WTC11 (cell line): ENCODE data around the gene IKBKG. TPM values are rescaled to one million over a fixed set of nuclear protein-coding genes. Genes with fewer than 3 reads are reported as not detected.

Experiments
- ATAC-seq: fragments of 200-7000 bp; cut with Tn5 transposase; 2 replicates; pipeline ENCODE4 v1.10.0; 2021; ENCODE audit warnings: mild to moderate bottlenecking, moderate library complexity
- CTCF ChIA-PET: fragments of 300-600 bp; sonication (Branson Sonifier 250); formaldehyde crosslinking; loops from one replicate; lab custom pipeline; 2021; ENCODE audit warnings: antibody characterized with exemption; lab: Charles Lee
- POLR2A ChIA-PET: fragments of 350-600 bp; sonication (Branson Sonifier 250); formaldehyde crosslinking; loops from one replicate; lab custom pipeline; 2021; ENCODE audit warnings: antibody characterized with exemption; lab: Charles Lee
- DNase-seq: peaks from one replicate; pipeline ENCODE4 v3.0.0; 2021; ENCODE audit warnings: low spot score
- H3K27ac Mint-ChIP-seq: 2 replicates; pipeline ENCODE4 v1.8.0; 2021; ENCODE audit warnings: mixed read lengths
- H3K27me3 Mint-ChIP-seq: 2 replicates; pipeline ENCODE4 v1.8.0; 2021; ENCODE audit warnings: low read depth, mild to moderate bottlenecking, moderate library complexity, mixed read lengths
- H3K36me3 Mint-ChIP-seq: 2 replicates; pipeline ENCODE4 v1.8.0; 2021; ENCODE audit warnings: mixed read lengths
- H3K4me1 Mint-ChIP-seq: 2 replicates; pipeline ENCODE4 v1.8.0; 2022; ENCODE audit warnings: mixed read lengths
- H3K4me3 Mint-ChIP-seq: 2 replicates; pipeline ENCODE4 v1.8.0; 2021; ENCODE audit warnings: mild to moderate bottlenecking, moderate library complexity, mixed read lengths
- H3K9me3 Mint-ChIP-seq: 2 replicates; pipeline ENCODE4 v1.8.0; 2021; ENCODE audit warnings: mixed read lengths
- CBFB ChIP-seq: sonication (generic); formaldehyde crosslinking; IDR thresholded peaks from 2 replicates; pipeline ENCODE4 v1.8.1; 2022; ENCODE audit warnings: mild to moderate bottlenecking, low read depth, missing genetic modification reagents
- CREB1 ChIP-seq: sonication (generic); formaldehyde crosslinking; IDR thresholded peaks from 2 replicates; pipeline ENCODE4 v1.8.0; 2023; ENCODE audit warnings: mild to moderate bottlenecking, missing genetic modification reagents
- E2F1 ChIP-seq: sonication (generic); formaldehyde crosslinking; IDR thresholded peaks from 2 replicates; pipeline ENCODE4 v1.8.0; 2022; ENCODE audit warnings: mild to moderate bottlenecking, missing genetic modification reagents
- ERG ChIP-seq: fragments of 250-450 bp; sonication (Bioruptor Pico); IDR thresholded peaks from 2 replicates; pipeline ENCODE4 v1.8.0; 2021; ENCODE audit warnings: mild to moderate bottlenecking
- ESRRA ChIP-seq: sonication (generic); formaldehyde crosslinking; IDR thresholded peaks from 2 replicates; pipeline ENCODE4 v1.8.1; 2022; ENCODE audit warnings: mild to moderate bottlenecking, missing genetic modification reagents, borderline replicate concordance
- HMGA2 ChIP-seq: fragments of 250-450 bp; sonication (Bioruptor Pico); IDR thresholded peaks from 2 replicates; pipeline ENCODE4 v1.4.0; 2021; ENCODE audit warnings: mild to moderate bottlenecking, moderate library complexity
- HMGXB4 ChIP-seq: sonication (generic); formaldehyde crosslinking; IDR thresholded peaks from 2 replicates; pipeline ENCODE4 v1.8.1; 2023; ENCODE audit warnings: mild to moderate bottlenecking, moderate library complexity, missing genetic modification reagents
- JAZF1 ChIP-seq: fragments of 250-450 bp; sonication (Bioruptor Pico); IDR thresholded peaks from 2 replicates; pipeline ENCODE4 v1.9.0; 2021; ENCODE audit warnings: moderate library complexity, mild to moderate bottlenecking, inconsistent platforms
- NFATC4 ChIP-seq: fragments of 250-450 bp; sonication (Bioruptor Pico); IDR thresholded peaks from 2 replicates; pipeline ENCODE4 v1.9.0; 2021; ENCODE audit warnings: mild to moderate bottlenecking
- NR2C2 ChIP-seq: sonication (generic); formaldehyde crosslinking; IDR thresholded peaks from 2 replicates; pipeline ENCODE4 v1.8.0; 2022; ENCODE audit warnings: mild to moderate bottlenecking, missing genetic modification reagents
- OVOL2 ChIP-seq: fragments of 250-450 bp; sonication (Bioruptor Pico); IDR thresholded peaks from 2 replicates; pipeline ENCODE4 v1.9.0; 2021; ENCODE audit warnings: mild to moderate bottlenecking, borderline replicate concordance
- SMAD4 ChIP-seq: sonication (generic); formaldehyde crosslinking; IDR thresholded peaks from 2 replicates; pipeline ENCODE4 v1.8.0; 2022; ENCODE audit warnings: mild to moderate bottlenecking, missing genetic modification reagents
- SOX15 ChIP-seq: fragments of 250-450 bp; sonication (Bioruptor Pico); IDR thresholded peaks from 2 replicates; pipeline ENCODE4 v1.9.0; 2021; ENCODE audit warnings: mild to moderate bottlenecking
- ZNF138 ChIP-seq: sonication (generic); formaldehyde crosslinking; conservative IDR thresholded peaks from 2 replicates; pipeline ENCODE4 v1.8.1; 2022; ENCODE audit warnings: mild to moderate bottlenecking, moderate library complexity, missing genetic modification reagents
- ZNF232 ChIP-seq: sonication (generic); formaldehyde crosslinking; IDR thresholded peaks from 2 replicates; pipeline ENCODE4 v1.8.0; 2022; ENCODE audit warnings: mild to moderate bottlenecking, missing genetic modification reagents
- ZNF263 ChIP-seq: sonication (generic); formaldehyde crosslinking; IDR thresholded peaks from 2 replicates; pipeline ENCODE4 v1.8.1; 2022; ENCODE audit warnings: low read depth, mild to moderate bottlenecking, moderate library complexity, missing genetic modification reagents
- ZNF671 ChIP-seq: fragments of 250-450 bp; sonication (Bioruptor Pico); IDR thresholded peaks from 2 replicates; pipeline ENCODE4 v1.8.0; 2021; ENCODE audit warnings: mild to moderate bottlenecking
- ZSCAN18 ChIP-seq: fragments of 250-450 bp; sonication (Bioruptor Pico); IDR thresholded peaks from 2 replicates; pipeline ENCODE4 v2.1.2; 2022; ENCODE audit warnings: mild to moderate bottlenecking, moderate library complexity
- total RNA-seq: library from RNA; stranded (reverse); gene quantifications from 3 replicates; pipeline ENCODE4 v1.2.3, GENCODE V29; 2021
- TF ChIP-seq, protein P1 (sequence below): sonication (generic); formaldehyde crosslinking; IDR thresholded peaks from 2 replicates; pipeline ENCODE4 v1.8.0; 2022; ENCODE audit warnings: mild to moderate bottlenecking, missing genetic modification reagents
- TF ChIP-seq, protein P2 (sequence below): fragments of 250-450 bp; sonication (Bioruptor Pico); IDR thresholded peaks from 2 replicates; pipeline ENCODE4 v1.9.0; 2021; ENCODE audit warnings: mild to moderate bottlenecking

Gene IKBKG
- total RNA-seq, 1 experiment from 2014 or later, result 29.1 TPM

GRCh38 chrX:154508384-154508745 lies 39.1 kb upstream of the IKBKG start:
- Mint-ChIP-seq H3K4me3 (no peak overlapping the region), H3K4me1 (no peaks in the 10 kb centered on the region), H3K27me3 (no peaks in the 10 kb centered on the region), H3K27ac (no peak overlapping the region), H3K9me3 (no peaks in the 10 kb centered on the region), H3K36me3 (peaks cover 15% of the 10 kb centered on the region)
- POLR2A ChIA-PET, result no interaction called here
- CTCF ChIA-PET, result no interaction called here
- no peak for ATAC-seq
- TF ChIP-seq SOX15 (CRISPR knock-in tag), result no peak
- no peak for DNase-seq

- DNase-seq (no peak), ATAC-seq (no peak)
- Mint-ChIP-seq H3K36me3 (peaks cover 15% of the 10 kb centered on the region), H3K4me1 (no peaks in the 10 kb centered on the region), H3K27ac (no peak overlapping the region), H3K9me3 (no peaks in the 10 kb centered on the region), H3K4me3 (no peak overlapping the region), H3K27me3 (no peaks in the 10 kb centered on the region; the same call in 1 of the 2 replicates)
- ChIA-PET CTCF (no interaction called here), POLR2A (no interaction called here)
- TF ChIP-seq ESRRA (CRISPR knock-in tag) (no peak), SMAD4 (no peak), ERG (CRISPR knock-in tag) (no peak), NFATC4 (CRISPR knock-in tag) (no peak), ZNF138 (CRISPR knock-in tag) (no peak)
These were observed 38.0 kb upstream of the IKBKG start for GRCh38 chrX:154509455-154509854.

DNA sequence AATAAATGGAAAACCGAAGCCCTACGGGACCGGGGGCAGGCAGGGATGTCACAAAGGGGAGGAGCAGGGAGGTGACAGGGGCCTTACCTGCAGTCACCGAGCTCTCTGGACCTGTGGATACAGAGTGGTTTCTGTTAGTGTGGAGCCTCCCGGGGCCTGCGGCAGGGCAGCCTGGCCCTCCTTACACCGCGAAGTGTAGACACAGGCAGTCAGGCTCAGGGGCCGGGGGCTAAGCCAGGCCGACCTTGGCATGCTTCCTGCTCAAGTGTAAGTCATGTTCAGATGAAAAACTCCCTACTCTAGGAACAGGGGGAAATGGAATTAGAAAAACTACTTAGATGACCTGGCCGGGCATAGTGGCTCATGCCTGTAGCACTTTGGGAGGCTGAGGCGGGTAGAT lies 35.7 kb upstream of the IKBKG start:
- CTCF ChIA-PET, result no interaction called here

DNA sequence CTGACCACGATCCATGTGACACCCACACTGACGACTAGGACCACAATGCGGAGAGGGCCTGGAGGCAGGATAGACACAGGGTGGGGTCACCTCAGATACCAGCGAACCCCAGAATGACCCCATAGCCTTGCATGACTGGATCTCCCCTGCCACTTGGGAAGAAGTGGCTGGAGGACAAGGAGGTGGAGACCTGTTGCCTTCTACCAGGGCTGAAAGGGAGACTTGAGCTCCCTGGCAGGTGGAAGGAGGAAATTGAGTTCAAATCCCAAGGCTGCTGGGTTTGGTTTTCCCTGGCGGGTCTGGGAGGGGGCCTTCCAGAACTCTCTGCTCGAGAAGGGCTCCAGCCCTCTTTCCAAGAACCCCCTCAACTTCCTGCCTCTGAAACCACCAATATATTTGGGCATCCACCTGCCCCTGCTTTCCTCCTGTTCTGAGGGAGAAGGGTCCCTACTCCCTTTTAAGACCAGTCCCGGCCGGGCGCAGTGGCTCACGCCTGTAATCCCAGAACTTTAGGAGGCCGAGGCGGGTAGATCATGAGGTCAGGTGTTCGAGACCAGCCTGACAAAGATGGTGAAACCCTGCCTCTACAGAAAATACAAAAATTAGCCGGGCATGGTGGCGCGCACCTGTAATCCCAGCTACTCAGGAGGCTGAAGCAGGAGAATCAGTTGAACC lies 34.4 kb upstream of the IKBKG start:
- DNase-seq, result no peak
- Mint-ChIP-seq H3K9me3 (no peaks in the 10 kb centered on the region), H3K27ac (no peak overlapping the region), H3K4me1 (peaks cover 11% of the 10 kb centered on the region), H3K4me3 (no peak overlapping the region), H3K36me3 (peaks cover 15% of the 10 kb centered on the region), H3K27me3 (peaks cover under 1% of the 10 kb centered on the region; the same call in 1 of the 2 replicates)
- ChIA-PET POLR2A (no interaction called here), CTCF (no interaction called here)
- ATAC-seq, result no peak
- no peak for TF ChIP-seq ZSCAN18 (CRISPR knock-in tag)
- no peak for TF ChIP-seq JAZF1 (CRISPR knock-in tag)
- TF ChIP-seq, protein P1, sequence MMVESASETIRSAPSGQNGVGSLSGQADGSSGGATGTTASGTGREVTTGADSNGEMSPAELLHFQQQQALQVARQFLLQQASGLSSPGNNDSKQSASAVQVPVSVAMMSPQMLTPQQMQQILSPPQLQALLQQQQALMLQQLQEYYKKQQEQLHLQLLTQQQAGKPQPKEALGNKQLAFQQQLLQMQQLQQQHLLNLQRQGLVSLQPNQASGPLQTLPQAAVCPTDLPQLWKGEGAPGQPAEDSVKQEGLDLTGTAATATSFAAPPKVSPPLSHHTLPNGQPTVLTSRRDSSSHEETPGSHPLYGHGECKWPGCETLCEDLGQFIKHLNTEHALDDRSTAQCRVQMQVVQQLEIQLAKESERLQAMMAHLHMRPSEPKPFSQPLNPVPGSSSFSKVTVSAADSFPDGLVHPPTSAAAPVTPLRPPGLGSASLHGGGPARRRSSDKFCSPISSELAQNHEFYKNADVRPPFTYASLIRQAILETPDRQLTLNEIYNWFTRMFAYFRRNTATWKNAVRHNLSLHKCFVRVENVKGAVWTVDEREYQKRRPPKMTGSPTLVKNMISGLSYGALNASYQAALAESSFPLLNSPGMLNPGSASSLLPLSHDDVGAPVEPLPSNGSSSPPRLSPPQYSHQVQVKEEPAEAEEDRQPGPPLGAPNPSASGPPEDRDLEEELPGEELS (CRISPR knock-in tag), result no peak
- TF ChIP-seq HMGXB4, result no peak
- no peak for TF ChIP-seq ZNF671 (CRISPR knock-in tag)

More for the DNA sequence above, 35.7 kb upstream of the IKBKG start:
- POLR2A ChIA-PET, result no interaction called here
- Mint-ChIP-seq H3K27ac (no peak overlapping the region), H3K4me1 (peaks cover 5% of the 10 kb centered on the region), H3K27me3 (no peaks in the 10 kb centered on the region; the same call in 1 of the 2 replicates)
- ATAC-seq, result no peak
- TF ChIP-seq ZNF263 (CRISPR knock-in tag), result no peak
- no peak for TF ChIP-seq OVOL2
- TF ChIP-seq HMGA2 (CRISPR knock-in tag), result no peak
- no peak for TF ChIP-seq E2F1
- TF ChIP-seq HMGXB4, result no peak
- TF ChIP-seq NR2C2 (CRISPR knock-in tag), result no peak
- no peak for TF ChIP-seq CREB1 (CRISPR knock-in tag)
- no peak for TF ChIP-seq CBFB (CRISPR knock-in tag)
- TF ChIP-seq, protein P2, sequence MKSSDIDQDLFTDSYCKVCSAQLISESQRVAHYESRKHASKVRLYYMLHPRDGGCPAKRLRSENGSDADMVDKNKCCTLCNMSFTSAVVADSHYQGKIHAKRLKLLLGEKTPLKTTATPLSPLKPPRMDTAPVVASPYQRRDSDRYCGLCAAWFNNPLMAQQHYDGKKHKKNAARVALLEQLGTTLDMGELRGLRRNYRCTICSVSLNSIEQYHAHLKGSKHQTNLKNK, result no peak
- no peak for TF ChIP-seq ZNF232 (CRISPR knock-in tag)
- TF ChIP-seq, all 79 proteins: peak for 0
- DNase-seq, result no peak
- Mint-ChIP-seq H3K9me3 (no peaks in the 10 kb centered on the region), H3K36me3 (peaks cover 15% of the 10 kb centered on the region), H3K4me3 (no peak overlapping the region)
